Activated CD8-positive, alpha-beta T cell treated with anti-CD3 and anti-CD28 coated beads, Interleukin-2, amount 10 ng/mL, durations not matched to agents 7 days and 5 days (primary cell): ENCODE measurements around the gene PPP2R3B. TPM values are rescaled to one million over a fixed set of nuclear protein-coding genes. Genes with fewer than 3 reads are reported as not detected.

Source experiments
- ATAC-seq: fragments of 150-1000 bp; cut with Tn5 transposase; one replicate; pipeline ENCODE4 v1.10.0; 2021; ENCODE audit warnings: moderate library complexity
- CTCF ChIA-PET: fragments of 350-600 bp; sonication (Branson Sonifier 250); formaldehyde crosslinking; loops from one replicate; lab custom pipeline; 2021; ENCODE audit warnings: antibody characterized with exemption; lab: Charles Lee
- POLR2A ChIA-PET: fragments of 350-600 bp; sonication (Branson Sonifier 250); formaldehyde crosslinking; loops from one replicate; lab custom pipeline; 2021; ENCODE audit warnings: antibody characterized with exemption; lab: Charles Lee
- DNase-seq: peaks from one replicate; pipeline ENCODE4 v3.0.0-alpha.2; 2020
- H3K27ac Mint-ChIP-seq: one replicate; pipeline ENCODE4 v1.8.0; 2021; ENCODE audit warnings: mild to moderate bottlenecking, mixed read lengths
- H3K27me3 Mint-ChIP-seq: one replicate; pipeline ENCODE4 v1.8.0; 2021; ENCODE audit warnings: low read depth, mixed read lengths
- H3K36me3 Mint-ChIP-seq: one replicate; pipeline ENCODE4 v1.8.0; 2021; ENCODE audit warnings: low read depth, mixed read lengths
- H3K4me1 Mint-ChIP-seq: one replicate; pipeline ENCODE4 v1.8.0; 2021; ENCODE audit warnings: low read depth, mixed read lengths
- H3K4me3 Mint-ChIP-seq: one replicate; pipeline ENCODE4 v1.8.0; 2021; ENCODE audit warnings: mild to moderate bottlenecking, mixed read lengths
- H3K9me3 Mint-ChIP-seq: one replicate; pipeline ENCODE4 v1.8.0; 2022; ENCODE audit warnings: mixed read lengths; ENCODE audit not compliant: insufficient read depth
- total RNA-seq, 2 experiments: library from RNA; stranded (reverse); gene quantifications; one replicate each; pipeline ENCODE4 v1.2.3, GENCODE V29; 2021

Gene PPP2R3B
- total RNA-seq, 2 experiments from 2014 or later: 41.8 to 44.6 TPM

GRCh38 chrX:375181-376036 is 11.3 kb downstream of the PPP2R3B start:
- ATAC-seq (no peak), DNase-seq (no peak)
- POLR2A ChIA-PET: no interaction called here
- Mint-ChIP-seq H3K9me3 (no peaks in the 10 kb centered on the region), H3K27me3 (peaks cover 43% of the 10 kb centered on the region), H3K36me3 (peaks cover 2% of the 10 kb centered on the region), H3K4me1 (peaks cover 37% of the 10 kb centered on the region), H3K27ac (no peak overlapping the region), H3K4me3 (peak overlapping the region; percentile 73)
- CTCF ChIA-PET: no interaction called here

GRCh38 chrX:374596-374995 is 12.1 kb downstream of the PPP2R3B start:
- CTCF ChIA-PET: no interaction called here
- POLR2A ChIA-PET: no interaction called here
- Mint-ChIP-seq H3K4me3 (peak overlapping the region; percentile 73), H3K27ac (no peak overlapping the region), H3K27me3 (peaks cover 43% of the 10 kb centered on the region), H3K9me3 (no peaks in the 10 kb centered on the region), H3K4me1 (peaks cover 37% of the 10 kb centered on the region), H3K36me3 (peaks cover 2% of the 10 kb centered on the region)
- no peak for DNase-seq
- ATAC-seq: no peak

DNA sequence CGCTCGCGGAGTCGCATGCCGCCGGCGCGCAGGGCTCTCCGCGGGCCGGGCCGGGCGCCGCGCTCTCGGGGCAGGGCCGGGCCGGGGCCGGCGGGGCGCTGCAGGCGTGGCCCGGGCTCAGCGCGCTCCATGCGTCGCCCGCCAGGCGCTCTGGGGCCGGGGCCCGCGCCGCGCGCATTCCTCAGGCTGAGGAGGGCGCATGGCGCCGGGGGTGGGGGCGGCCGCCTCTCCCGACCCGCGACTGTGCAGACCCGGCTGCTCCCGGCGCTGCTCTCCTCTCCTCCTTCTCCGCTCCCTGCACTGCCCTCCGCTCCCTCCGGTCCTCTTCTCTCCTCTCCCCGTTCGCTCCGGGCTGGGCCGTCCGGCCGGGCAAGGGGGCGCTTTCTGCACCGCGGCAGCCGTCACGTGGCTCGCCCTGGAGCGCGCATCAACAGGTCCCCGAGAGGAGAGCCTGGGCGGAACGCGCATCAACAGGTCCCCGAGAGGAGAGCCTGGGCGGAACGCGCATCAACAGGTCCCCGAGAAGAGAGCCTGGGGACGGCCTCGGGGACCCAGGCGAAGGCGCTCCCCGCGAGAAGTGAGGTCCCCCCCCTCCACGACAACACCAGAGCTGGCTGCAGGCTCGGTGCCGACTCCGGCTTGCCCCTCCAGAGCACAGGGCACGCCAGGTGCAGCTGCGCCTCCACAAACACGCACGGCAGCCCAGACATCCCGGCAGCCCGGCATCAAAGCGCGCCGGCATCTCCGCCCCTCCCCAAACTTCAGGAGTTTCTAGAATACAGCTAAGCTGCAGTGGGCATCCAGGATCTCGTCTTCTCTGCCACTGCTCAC is 12.9 kb downstream of the PPP2R3B start:
- H3K36me3 Mint-ChIP-seq: peaks cover 2% of the 10 kb centered on the region
- CTCF ChIA-PET: no interaction called here
- peak overlapping the region; percentile 57 for H3K27ac Mint-ChIP-seq
- H3K27me3 Mint-ChIP-seq: peaks cover 43% of the 10 kb centered on the region
- H3K9me3 Mint-ChIP-seq: no peaks in the 10 kb centered on the region
- peak; percentile 39 for DNase-seq
- peak; percentile 73 for ATAC-seq
- peaks cover 37% of the 10 kb centered on the region for H3K4me1 Mint-ChIP-seq
- peak overlapping the region; percentile 73 for H3K4me3 Mint-ChIP-seq
- POLR2A ChIA-PET: no interaction called here

GRCh38 chrX:372856-373640 is 13.7 kb downstream of the PPP2R3B start:
- H3K9me3 Mint-ChIP-seq: no peaks in the 10 kb centered on the region
- ATAC-seq: no peak
- peaks cover 43% of the 10 kb centered on the region for H3K27me3 Mint-ChIP-seq
- no peak overlapping the region for H3K27ac Mint-ChIP-seq
- no peak overlapping the region for H3K4me3 Mint-ChIP-seq
- H3K4me1 Mint-ChIP-seq: peaks cover 30% of the 10 kb centered on the region
- POLR2A ChIA-PET: no interaction called here
- DNase-seq: no peak
- peaks cover 2% of the 10 kb centered on the region for H3K36me3 Mint-ChIP-seq
- CTCF ChIA-PET: no interaction called here

GRCh38 chrX:371907-372306 is 14.8 kb downstream of the PPP2R3B start:
- peaks cover 2% of the 10 kb centered on the region for H3K36me3 Mint-ChIP-seq
- no peak for ATAC-seq

DNA sequence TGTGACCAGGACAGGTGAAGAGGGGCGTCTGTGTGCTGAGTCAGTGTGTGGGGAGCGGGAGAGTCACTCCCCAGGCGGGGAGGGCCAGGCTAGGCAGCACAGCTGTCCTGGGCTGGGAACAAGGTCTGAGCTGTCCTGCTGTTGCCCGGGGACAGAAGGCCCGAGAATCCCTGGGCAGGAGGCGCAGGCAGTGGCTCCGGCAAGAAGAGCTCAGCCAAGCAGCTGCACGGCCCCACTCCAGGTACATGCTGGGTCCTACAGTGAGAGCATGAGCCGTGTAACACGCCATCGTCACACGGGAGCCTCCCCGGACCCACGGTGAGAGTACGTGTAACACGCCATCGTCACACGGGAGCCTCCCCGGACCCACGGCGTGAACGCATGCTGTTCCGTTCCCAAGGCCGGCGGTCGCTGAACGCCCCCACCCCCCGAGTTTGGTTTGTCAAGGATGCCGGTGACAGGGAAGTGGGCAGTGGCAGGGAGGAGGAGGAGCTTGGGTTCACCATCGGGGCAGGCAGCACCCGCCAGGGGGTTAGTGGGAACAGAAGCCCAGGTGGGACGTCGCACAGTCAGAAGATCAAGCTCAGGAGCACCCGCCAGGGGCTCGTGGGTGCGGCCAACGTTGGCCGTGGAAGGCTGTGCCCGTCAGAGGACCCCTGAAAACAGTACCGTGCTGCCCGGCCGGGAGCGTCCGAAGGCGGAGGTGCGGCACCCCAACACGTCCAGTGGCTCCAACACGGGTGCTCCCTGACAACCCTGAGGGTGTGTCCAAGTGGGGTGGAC is 15.6 kb downstream of the PPP2R3B start:
- H3K27ac Mint-ChIP-seq: no peak overlapping the region
- ChIA-PET POLR2A (no interaction called here), CTCF (no interaction called here)
- DNase-seq (no peak), ATAC-seq (no peak)
- peaks cover 2% of the 10 kb centered on the region for H3K36me3 Mint-ChIP-seq
- H3K4me3 Mint-ChIP-seq: peak overlapping the region; percentile 22
- peaks cover 43% of the 10 kb centered on the region for H3K27me3 Mint-ChIP-seq
- H3K4me1 Mint-ChIP-seq: peaks cover 28% of the 10 kb centered on the region
- H3K9me3 Mint-ChIP-seq: no peaks in the 10 kb centered on the region

More at GRCh38 chrX:371907-372306, 14.8 kb downstream of the PPP2R3B start:
- H3K4me1 Mint-ChIP-seq: peaks cover 28% of the 10 kb centered on the region
- no peaks in the 10 kb centered on the region for H3K9me3 Mint-ChIP-seq
- H3K27me3 Mint-ChIP-seq: peaks cover 43% of the 10 kb centered on the region
- DNase-seq: no peak
- H3K4me3 Mint-ChIP-seq: peak overlapping the region; percentile 28
- ChIA-PET CTCF (no interaction called here), POLR2A (no interaction called here)
- H3K27ac Mint-ChIP-seq: no peak overlapping the region

DNA sequence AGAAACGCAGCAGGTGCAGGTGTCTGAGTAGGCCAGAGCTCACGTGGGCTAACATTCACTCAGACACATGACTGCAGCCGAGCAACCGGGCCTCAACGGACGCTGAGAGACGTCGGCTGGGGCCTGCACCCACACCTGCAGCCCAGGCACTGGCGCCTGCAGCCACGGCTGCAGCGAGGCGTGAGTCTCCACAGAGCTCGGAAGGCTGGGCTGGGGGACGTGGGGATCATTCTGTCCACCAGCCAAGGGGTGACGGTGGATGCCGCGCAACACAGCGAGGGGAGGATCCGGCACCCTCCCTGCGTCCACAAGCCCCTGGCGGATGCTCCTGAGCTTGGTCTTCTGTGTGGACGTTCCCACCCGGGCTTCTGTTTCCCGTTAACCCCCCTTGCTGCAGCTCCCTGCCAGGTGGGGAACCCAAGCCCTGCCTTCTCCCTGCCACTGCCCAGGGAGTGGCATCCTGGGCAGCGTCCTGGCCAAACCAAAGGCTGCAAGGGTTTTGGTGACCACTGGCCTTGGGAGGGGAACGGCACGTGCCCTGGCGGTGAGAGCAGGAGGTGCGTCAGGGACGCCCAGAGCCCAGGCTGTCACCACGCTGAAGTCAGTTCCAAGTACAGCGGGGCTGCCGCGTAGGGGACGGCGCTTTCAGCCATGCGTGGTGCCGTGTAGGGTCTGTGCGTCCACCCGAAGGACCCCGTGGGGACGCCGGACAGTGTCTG is 16.3 kb downstream of the PPP2R3B start:
- CTCF ChIA-PET: no interaction called here
- DNase-seq (no peak), ATAC-seq (no peak)
- Mint-ChIP-seq H3K9me3 (no peaks in the 10 kb centered on the region), H3K27me3 (peaks cover 40% of the 10 kb centered on the region), H3K36me3 (peaks cover 2% of the 10 kb centered on the region), H3K27ac (no peak overlapping the region), H3K4me3 (peak overlapping the region; percentile 22), H3K4me1 (peaks cover 28% of the 10 kb centered on the region)
- POLR2A ChIA-PET: no interaction called here

- Mint-ChIP-seq H3K4me3 (no peak overlapping the region), H3K4me1 (peaks cover 22% of the 10 kb centered on the region), H3K27ac (no peak overlapping the region), H3K27me3 (peaks cover 32% of the 10 kb centered on the region), H3K36me3 (peaks cover 2% of the 10 kb centered on the region), H3K9me3 (no peaks in the 10 kb centered on the region)
- POLR2A ChIA-PET: no interaction called here
- CTCF ChIA-PET: no interaction called here
- DNase-seq (no peak), ATAC-seq (no peak)
Measured at GRCh38 chrX:369563-370101, 17.1 kb downstream of the PPP2R3B start.

GRCh38 chrX:368811-369562 is 17.7 kb downstream of the PPP2R3B start:
- H3K36me3 Mint-ChIP-seq: peaks cover 2% of the 10 kb centered on the region
- no peak overlapping the region for H3K4me3 Mint-ChIP-seq
- H3K4me1 Mint-ChIP-seq: peaks cover 18% of the 10 kb centered on the region
- no peak for ATAC-seq
- H3K27me3 Mint-ChIP-seq: peaks cover 26% of the 10 kb centered on the region
- CTCF ChIA-PET: no interaction called here
- POLR2A ChIA-PET: no interaction called here
- no peak for DNase-seq
- no peaks in the 10 kb centered on the region for H3K9me3 Mint-ChIP-seq
- H3K27ac Mint-ChIP-seq: no peak overlapping the region

GRCh38 chrX:367866-368265 is 18.8 kb downstream of the PPP2R3B start:
- DNase-seq: no peak
- Mint-ChIP-seq H3K27me3 (peaks cover 21% of the 10 kb centered on the region), H3K27ac (no peak overlapping the region), H3K36me3 (peaks cover 9% of the 10 kb centered on the region), H3K4me1 (peaks cover 16% of the 10 kb centered on the region), H3K4me3 (no peak overlapping the region), H3K9me3 (peaks cover 3% of the 10 kb centered on the region)
- ChIA-PET CTCF (no interaction called here), POLR2A (no interaction called here)
- ATAC-seq: no peak
